Astrocyte of the spinal cord (primary cell): ENCODE data around the gene TBX5.
A peak's percentile ranks its signal among the peaks of the same experiment; 100 is the strongest.

Source experiments
- DNase-seq: peaks from one replicate; pipeline ENCODE4 v3.0.0; 2011; ENCODE audit warnings: low read depth, low spot score
- H3K4me3 ChIP-seq: 2 replicates; pipeline ENCODE4 v1.5.1; 2011; ENCODE audit warnings: low read depth, mild to moderate bottlenecking, low read length, moderate library complexity
- in situ Hi-C: cut with HindIII; loops from 2 replicates; pipeline ENCODE4 v1.10.0; 2017; ENCODE audit warnings: low sequenced_read_pairs
- TF ChIP-seq, protein P1 (sequence below): IDR thresholded peaks from 2 replicates; pipeline ENCODE4 v1.5.1; 2012; ENCODE audit warnings: low read depth, mild to moderate bottlenecking, low read length, inconsistent platforms

Gene TBX5

DNA sequence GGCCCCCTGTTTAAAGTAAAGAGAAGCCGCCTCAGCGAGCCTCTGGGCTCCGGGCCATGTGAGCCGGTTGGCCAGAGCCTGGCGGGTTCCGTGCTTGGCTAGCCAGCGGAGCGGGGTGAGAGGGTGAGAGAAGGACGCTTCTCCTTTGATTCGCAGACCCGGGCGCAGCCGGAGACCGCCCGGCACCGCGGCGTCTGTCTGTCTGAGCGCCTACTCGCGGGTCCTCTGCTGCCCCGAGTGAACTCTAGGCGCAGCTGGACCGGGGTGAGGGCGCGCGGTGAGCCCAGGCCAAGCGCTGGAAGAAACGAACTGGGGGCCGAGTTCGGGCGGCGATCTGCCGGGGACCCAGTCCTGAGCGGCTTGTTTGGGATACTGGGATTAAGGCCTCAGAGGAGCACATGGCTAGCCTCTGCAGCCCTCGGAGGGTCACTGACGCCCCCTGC lies 41.4 kb upstream of the TBX5 start:
- DNase-seq = no peak
- in situ Hi-C loops = no loop called here

DNA sequence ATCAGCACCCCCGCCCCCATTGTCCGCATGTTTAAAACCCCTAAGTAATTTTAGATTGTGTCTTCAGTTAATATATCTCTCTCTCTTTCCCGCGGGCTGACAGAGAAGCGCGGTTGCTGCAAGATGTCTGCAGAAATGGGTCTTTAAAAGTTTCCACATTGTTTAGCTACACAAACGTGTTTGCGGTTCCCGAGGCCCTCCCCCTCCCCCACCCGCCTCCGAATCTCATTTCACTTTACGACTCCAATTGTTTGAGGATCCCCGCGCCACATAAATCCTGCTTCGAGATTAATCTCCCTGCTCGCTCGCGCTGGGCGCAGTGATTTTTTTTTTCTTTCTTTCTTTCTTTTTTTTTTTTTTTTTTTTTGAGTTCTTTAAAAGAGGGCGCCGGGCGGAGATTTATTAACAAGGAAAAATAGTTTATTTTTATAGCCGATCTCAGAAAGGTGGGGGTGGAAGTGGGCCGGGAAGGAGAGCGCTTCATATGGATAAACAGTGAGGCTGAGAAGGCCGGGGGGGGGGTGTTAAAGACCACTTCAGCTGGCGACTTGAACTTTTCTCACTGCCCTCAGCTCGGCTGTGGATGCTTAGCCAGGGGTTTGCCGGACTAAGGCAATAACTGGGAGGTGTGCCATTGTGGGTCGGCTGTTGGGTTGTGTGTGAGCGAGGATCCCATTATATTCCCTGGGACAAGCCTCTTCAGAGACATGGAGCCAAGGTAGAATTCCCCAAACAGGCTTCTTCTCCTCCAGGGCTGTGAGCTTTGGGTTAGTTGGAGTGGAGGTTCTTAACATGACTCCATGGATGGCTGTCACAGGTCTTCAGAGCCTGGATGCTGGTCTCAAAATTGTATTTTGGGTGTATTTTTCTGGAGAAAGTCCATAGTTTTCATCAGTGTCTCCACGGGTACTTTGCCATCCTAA lies 39.7 kb upstream of the TBX5 start:
- TF ChIP-seq, protein P1, sequence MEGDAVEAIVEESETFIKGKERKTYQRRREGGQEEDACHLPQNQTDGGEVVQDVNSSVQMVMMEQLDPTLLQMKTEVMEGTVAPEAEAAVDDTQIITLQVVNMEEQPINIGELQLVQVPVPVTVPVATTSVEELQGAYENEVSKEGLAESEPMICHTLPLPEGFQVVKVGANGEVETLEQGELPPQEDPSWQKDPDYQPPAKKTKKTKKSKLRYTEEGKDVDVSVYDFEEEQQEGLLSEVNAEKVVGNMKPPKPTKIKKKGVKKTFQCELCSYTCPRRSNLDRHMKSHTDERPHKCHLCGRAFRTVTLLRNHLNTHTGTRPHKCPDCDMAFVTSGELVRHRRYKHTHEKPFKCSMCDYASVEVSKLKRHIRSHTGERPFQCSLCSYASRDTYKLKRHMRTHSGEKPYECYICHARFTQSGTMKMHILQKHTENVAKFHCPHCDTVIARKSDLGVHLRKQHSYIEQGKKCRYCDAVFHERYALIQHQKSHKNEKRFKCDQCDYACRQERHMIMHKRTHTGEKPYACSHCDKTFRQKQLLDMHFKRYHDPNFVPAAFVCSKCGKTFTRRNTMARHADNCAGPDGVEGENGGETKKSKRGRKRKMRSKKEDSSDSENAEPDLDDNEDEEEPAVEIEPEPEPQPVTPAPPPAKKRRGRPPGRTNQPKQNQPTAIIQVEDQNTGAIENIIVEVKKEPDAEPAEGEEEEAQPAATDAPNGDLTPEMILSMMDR = no peak
- no peak overlapping the region for H3K4me3 ChIP-seq
- DNase-seq = no peak
- in situ Hi-C loops = no loop called here

More for the DNA sequence above, 41.4 kb upstream of the TBX5 start:
- TF ChIP-seq, protein P1 = no peak
- no peak overlapping the region for H3K4me3 ChIP-seq

DNA sequence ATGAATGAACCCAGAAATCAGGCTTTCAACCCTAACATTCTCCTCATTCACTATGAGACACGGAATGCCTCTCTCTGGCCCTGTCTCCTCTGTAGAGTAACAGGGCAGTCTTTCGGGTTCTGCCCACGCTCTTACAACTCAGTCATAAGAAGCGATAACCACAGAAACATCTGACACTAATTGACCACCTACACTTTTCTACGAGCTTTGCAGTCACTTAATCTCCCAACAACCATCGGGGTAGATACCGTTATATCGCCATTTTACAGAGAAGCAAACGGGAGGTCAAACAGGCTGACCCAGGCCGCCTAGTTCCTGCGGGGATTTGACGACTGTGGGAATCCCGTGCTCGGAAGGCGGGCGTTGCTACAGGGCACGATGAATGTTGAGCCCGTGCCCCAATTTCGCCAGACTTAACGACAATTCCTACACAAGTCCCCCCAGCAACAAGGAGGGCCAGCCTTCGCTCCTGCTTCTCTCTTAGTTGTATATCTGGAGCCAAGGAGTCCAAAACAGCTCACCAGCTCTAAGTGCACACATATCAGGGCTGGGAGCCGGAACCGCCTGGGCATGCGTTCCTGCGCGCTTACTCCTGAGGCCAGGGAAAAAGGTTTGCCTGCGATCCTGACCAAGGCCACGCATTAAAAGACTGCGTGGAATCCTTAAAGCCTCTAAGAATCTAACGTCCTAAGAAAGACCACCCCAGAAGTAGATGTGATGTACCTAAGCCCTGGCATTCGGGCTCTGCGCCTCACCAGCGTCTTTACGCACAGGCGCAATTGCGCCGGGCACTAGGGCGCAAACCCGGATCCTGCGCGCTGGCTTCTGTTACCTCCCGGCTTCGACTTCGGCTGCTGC lies 38.7 kb upstream of the TBX5 start:
- in situ Hi-C loops = no loop called here
- no peak overlapping the region for H3K4me3 ChIP-seq
- TF ChIP-seq, protein P1 = no peak
- peak; percentile 10 for DNase-seq

DNA sequence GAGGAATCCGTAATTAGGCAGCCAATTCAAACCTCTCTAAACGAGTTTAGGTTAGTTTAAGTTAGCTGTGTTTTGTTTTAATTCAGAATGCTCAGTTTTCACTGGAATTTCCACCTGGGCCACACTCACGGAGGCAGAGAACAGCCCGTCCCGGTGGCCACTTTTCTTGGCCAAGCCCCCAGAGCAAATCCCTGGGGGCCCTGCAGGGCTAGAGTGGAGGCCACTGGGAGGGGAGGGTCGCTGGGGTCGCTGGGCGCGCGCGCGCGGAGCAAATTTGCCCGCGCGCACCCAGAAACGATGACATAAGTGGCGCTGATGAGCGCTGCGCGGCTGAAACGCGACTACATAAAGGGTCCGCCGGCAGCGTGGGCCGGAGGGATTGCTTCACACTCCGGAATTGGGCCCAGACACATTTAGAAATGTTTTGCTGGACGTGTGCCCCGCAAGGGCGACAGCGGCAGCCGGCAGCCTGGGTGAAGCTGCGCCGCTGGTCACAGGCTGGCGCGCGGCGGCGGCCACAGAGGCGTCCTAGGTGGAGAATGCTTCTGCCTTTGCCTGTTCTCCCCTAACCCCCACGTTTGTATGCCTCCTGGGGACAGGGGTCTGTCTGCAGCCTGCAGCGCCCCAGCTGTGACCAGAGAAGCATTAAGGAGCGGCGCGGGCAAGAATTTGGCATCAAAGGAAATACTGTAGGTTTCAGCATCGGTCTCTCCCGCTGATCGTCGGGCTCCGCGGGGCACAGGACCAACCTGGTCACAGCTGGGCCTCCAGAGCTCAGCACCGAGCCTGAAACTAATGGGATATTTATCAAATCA lies 37.9 kb upstream of the TBX5 start:
- H3K4me3 ChIP-seq = no peak overlapping the region
- in situ Hi-C loops = no loop called here
- TF ChIP-seq, protein P1 = no peak
- DNase-seq = no peak

DNA sequence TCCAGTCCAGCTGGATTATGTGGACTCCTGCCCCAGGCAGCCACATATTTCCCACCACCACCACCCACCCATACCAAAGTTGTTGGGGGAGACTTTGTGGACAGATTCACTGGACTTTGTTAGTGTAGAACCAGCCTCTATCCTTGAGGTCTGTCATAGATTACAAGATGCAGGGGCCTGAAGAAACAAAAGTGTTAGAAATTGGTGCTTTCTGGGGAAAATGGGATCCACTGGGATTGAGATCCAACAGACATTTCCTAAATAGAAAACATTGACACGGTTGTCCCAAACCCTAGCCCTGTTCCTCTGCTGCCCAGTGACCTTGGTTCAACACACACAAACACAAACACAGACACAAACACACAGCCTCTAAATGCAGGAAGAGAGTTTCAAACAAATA lies 36.6 kb upstream of the TBX5 start:
- H3K4me3 ChIP-seq = no peak overlapping the region
- TF ChIP-seq, protein P1 = no peak
- DNase-seq = no peak
- in situ Hi-C loops = no loop called here

DNA sequence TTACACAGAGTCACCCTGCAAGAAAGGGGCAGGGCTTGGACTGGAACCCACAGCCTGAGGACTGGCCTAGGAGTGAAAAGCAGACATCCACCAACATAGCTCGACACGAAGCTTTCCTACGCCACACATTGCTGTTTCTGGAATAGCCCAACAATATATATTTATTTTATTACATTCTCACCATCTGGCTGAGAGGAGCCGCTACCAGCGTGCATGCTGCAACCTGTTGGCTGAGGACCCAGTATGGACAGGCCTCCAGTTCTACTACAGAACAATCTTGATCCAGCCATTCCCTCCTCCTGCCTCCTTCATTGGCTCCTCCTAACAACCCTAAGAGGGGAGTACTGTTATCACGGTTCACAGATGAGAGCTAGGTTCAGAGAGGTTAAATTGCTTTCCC lies 35.6 kb upstream of the TBX5 start:
- in situ Hi-C loops = no loop called here
- TF ChIP-seq, protein P1 = no peak
- DNase-seq = no peak
- no peak overlapping the region for H3K4me3 ChIP-seq
